DND-41 (cell line): ENCODE data around the gene RIBC1.

Source experiments
- EZH2 ChIP-seq: IDR thresholded peaks from 3 replicates; pipeline ENCODE4 v1.6.1; 2012; ENCODE audit warnings: borderline replicate concordance, low read depth, mild to moderate bottlenecking, moderate library complexity, low read length, inconsistent platforms; ENCODE audit not compliant: severe bottlenecking
- TF ChIP-seq, protein P1 (sequence below): IDR thresholded peaks from 2 replicates; pipeline ENCODE4 v1.5.1; 2012; ENCODE audit warnings: borderline replicate concordance, low read length, moderate library complexity, mild to moderate bottlenecking; ENCODE audit not compliant: poor library complexity, severe bottlenecking; ENCODE audit errors: extremely low read depth

DNA sequence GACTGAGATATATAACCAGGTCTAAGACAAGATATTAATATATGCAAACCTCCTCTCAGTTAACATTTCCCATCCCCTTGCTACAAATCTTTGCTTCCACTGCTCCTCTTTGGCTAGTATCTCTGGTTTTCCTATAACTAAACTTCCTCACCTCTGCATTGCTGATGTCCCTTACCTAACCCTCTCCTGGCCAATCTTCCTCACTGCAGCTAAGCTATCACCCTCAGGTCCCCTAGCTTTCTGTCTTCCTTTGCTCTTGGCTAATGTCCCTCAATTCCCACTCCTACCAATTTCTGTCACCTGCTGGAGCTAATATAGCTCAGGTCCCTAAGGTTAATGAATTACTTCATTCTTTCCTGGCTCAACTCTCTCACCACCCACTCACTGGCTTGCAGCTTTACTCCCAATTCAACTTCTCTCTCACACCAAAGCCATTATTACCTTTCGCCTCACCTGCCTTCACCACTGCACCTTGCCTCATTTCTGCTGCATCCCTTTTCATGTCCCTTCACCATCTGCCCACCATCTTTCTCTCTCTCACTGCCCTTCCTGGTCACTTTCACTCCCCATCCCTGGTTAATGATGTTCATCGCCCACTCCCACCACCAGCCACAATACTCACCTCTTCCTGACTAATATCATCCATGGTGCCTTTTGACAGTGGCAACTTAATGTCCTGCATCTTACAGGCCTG, 26.9 kb upstream of the RIBC1 start:
- TF ChIP-seq, protein P1, sequence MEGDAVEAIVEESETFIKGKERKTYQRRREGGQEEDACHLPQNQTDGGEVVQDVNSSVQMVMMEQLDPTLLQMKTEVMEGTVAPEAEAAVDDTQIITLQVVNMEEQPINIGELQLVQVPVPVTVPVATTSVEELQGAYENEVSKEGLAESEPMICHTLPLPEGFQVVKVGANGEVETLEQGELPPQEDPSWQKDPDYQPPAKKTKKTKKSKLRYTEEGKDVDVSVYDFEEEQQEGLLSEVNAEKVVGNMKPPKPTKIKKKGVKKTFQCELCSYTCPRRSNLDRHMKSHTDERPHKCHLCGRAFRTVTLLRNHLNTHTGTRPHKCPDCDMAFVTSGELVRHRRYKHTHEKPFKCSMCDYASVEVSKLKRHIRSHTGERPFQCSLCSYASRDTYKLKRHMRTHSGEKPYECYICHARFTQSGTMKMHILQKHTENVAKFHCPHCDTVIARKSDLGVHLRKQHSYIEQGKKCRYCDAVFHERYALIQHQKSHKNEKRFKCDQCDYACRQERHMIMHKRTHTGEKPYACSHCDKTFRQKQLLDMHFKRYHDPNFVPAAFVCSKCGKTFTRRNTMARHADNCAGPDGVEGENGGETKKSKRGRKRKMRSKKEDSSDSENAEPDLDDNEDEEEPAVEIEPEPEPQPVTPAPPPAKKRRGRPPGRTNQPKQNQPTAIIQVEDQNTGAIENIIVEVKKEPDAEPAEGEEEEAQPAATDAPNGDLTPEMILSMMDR = no peak
- no peak for TF ChIP-seq EZH2
